T-helper 1 cell (primary cell): ENCODE results near the gene HPN.
A peak's percentile ranks its signal among the peaks of the same experiment; 100 is the strongest.
"Not testable (repeated sequence)": the region's sequence is repeated elsewhere in the genome, so short reads cannot be mapped to it uniquely, and the experiment has no call there.

Experiments used
- DNase-seq, 5 donors: peaks; one replicate each; pipeline ENCODE4 v3.0.0-alpha.2; 2012 to 2020

HPN gene

GRCh38 chr19:35028600-35028885 lies 13.0 kb upstream of the HPN start:
- not testable (repeated sequence) for DNase-seq

GRCh38 chr19:35029275-35029736 lies 12.2 kb upstream of the HPN start:
- DNase-seq = not testable (repeated sequence)

- DNase-seq = no peak
These were observed 11.7 kb upstream of the HPN start for GRCh38 chr19:35029737-35030256.

- DNase-seq = peak in 2 of 5 donors; percentile 45 to 48
These were observed 11.1 kb upstream of the HPN start, which contains the start of gene SCN1B for GRCh38 chr19:35030257-35031071. TSS of gene SCN1B (plus strand) at chr19:35030470. CDS start at chr19:35030821, 351 bp downstream.

GRCh38 chr19:35031072-35031881 lies 10.2 kb upstream of the HPN start:
- DNase-seq = no peak

GRCh38 chr19:35032356-35032865 lies 9.1 kb upstream of the HPN start:
- no peak for DNase-seq

GRCh38 chr19:35033067-35034004 lies 8.2 kb upstream of the HPN start:
- DNase-seq = no peak

- DNase-seq = no peak
These were observed 7.5 kb upstream of the HPN start for GRCh38 chr19:35034005-35034502.

GRCh38 chr19:35034588-35035382 lies 6.7 kb upstream of the HPN start:
- no peak for DNase-seq

- DNase-seq = no peak
These were observed 3.6 kb upstream of the HPN start for GRCh38 chr19:35037716-35038622.

- DNase-seq = no peak
These were observed 2.7 kb upstream of the HPN start for GRCh38 chr19:35038623-35039512.

GRCh38 chr19:35039881-35040825 lies 1.4 kb upstream of the HPN start:
- DNase-seq = no peak

- no peak for DNase-seq
These were observed 534 bp upstream of the HPN start for GRCh38 chr19:35040826-35041547.

GRCh38 chr19:35042056-35042730 lies 672 bp downstream of the HPN start:
- no peak for DNase-seq

- DNase-seq = no peak
These were observed 1.6 kb downstream of the HPN start for GRCh38 chr19:35042954-35043604.

- DNase-seq = no peak
These were observed 2.4 kb downstream of the HPN start for GRCh38 chr19:35043906-35044305.
